Neural crest cell (in vitro differentiated cells): ENCODE results near the gene KHDC3L. TPM values are rescaled to one million over a fixed set of nuclear protein-coding genes. Genes with fewer than 3 reads are reported as not detected.

Experiments used
- DNase-seq: peaks from one replicate; pipeline ENCODE4 v3.0.0; 2021; ENCODE audit warnings: low read depth, mixed read lengths, low spot score
- H3K27ac Mint-ChIP-seq: one replicate; pipeline ENCODE4 v1.8.0; 2021; ENCODE audit warnings: mild to moderate bottlenecking, mixed read lengths; ENCODE audit not compliant: unreplicated experiment
- H3K27me3 Mint-ChIP-seq: 2 replicates; pipeline ENCODE4 v1.8.0; 2021; ENCODE audit warnings: low read depth, mild to moderate bottlenecking, mixed read lengths
- H3K36me3 Mint-ChIP-seq: 2 replicates; pipeline ENCODE4 v1.8.0; 2021; ENCODE audit warnings: low read depth, mild to moderate bottlenecking, mixed read lengths
- H3K4me1 Mint-ChIP-seq: 2 replicates; pipeline ENCODE4 v1.8.0; 2021; ENCODE audit warnings: mixed read lengths
- H3K4me3 Mint-ChIP-seq: one replicate; pipeline ENCODE4 v1.8.0; 2021; ENCODE audit warnings: mild to moderate bottlenecking, mixed read lengths
- H3K9me3 Mint-ChIP-seq: 2 replicates; pipeline ENCODE4 v1.8.0; 2021; ENCODE audit warnings: mixed read lengths
- total RNA-seq: library from RNA; stranded (reverse); gene quantifications from 2 replicates; pipeline ENCODE4 v1.2.1, GENCODE V29; 2021
- TF ChIP-seq, protein P1 (sequence below): fragments of 200-600 bp; sonication (generic); conservative IDR thresholded peaks from 2 replicates; pipeline ENCODE4 v1.5.0; 2021; ENCODE audit warnings: antibody characterized with exemption, mild to moderate bottlenecking

KHDC3L gene
- total RNA-seq, 1 donor from 2014 or later = not detected

- TF ChIP-seq, protein P1, sequence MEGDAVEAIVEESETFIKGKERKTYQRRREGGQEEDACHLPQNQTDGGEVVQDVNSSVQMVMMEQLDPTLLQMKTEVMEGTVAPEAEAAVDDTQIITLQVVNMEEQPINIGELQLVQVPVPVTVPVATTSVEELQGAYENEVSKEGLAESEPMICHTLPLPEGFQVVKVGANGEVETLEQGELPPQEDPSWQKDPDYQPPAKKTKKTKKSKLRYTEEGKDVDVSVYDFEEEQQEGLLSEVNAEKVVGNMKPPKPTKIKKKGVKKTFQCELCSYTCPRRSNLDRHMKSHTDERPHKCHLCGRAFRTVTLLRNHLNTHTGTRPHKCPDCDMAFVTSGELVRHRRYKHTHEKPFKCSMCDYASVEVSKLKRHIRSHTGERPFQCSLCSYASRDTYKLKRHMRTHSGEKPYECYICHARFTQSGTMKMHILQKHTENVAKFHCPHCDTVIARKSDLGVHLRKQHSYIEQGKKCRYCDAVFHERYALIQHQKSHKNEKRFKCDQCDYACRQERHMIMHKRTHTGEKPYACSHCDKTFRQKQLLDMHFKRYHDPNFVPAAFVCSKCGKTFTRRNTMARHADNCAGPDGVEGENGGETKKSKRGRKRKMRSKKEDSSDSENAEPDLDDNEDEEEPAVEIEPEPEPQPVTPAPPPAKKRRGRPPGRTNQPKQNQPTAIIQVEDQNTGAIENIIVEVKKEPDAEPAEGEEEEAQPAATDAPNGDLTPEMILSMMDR = no peak
- H3K9me3 Mint-ChIP-seq = no peaks in the 10 kb centered on the region
- no peak for DNase-seq
- peaks cover 44% of the 10 kb centered on the region for H3K27me3 Mint-ChIP-seq
- peaks cover 5% of the 10 kb centered on the region for H3K4me1 Mint-ChIP-seq
- no peak overlapping the region for H3K27ac Mint-ChIP-seq
- no peak overlapping the region for H3K4me3 Mint-ChIP-seq
- no peaks in the 10 kb centered on the region for H3K36me3 Mint-ChIP-seq
These were observed 13.8 kb upstream of the KHDC3L start for GRCh38 chr6:73348550-73349204.

DNA sequence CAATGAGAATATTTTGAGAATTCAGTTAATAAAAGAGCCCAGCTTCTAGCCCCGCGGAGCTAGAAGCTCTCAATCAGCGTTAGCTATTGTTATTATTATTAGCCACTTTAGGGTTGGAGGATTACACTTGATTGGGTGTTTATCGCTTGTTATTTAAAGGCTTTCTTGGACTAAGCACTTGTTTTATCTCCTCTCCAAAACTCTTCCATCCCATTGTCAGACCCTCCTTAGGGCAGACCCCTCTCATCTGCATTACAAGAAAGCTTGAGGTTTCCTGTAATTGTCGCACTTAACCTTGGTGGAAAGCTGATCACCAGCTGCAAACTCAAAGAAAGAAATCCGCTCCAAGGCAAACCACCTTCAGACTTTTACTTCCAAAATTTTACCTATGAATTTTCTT is 13.1 kb upstream of the KHDC3L start:
- no peak overlapping the region for H3K27ac Mint-ChIP-seq
- H3K4me1 Mint-ChIP-seq = peaks cover 5% of the 10 kb centered on the region
- no peak for DNase-seq
- H3K27me3 Mint-ChIP-seq = peaks cover 42% of the 10 kb centered on the region
- no peaks in the 10 kb centered on the region for H3K36me3 Mint-ChIP-seq
- no peaks in the 10 kb centered on the region for H3K9me3 Mint-ChIP-seq
- TF ChIP-seq, protein P1 = no peak
- peak overlapping the region; percentile 49 for H3K4me3 Mint-ChIP-seq

DNA sequence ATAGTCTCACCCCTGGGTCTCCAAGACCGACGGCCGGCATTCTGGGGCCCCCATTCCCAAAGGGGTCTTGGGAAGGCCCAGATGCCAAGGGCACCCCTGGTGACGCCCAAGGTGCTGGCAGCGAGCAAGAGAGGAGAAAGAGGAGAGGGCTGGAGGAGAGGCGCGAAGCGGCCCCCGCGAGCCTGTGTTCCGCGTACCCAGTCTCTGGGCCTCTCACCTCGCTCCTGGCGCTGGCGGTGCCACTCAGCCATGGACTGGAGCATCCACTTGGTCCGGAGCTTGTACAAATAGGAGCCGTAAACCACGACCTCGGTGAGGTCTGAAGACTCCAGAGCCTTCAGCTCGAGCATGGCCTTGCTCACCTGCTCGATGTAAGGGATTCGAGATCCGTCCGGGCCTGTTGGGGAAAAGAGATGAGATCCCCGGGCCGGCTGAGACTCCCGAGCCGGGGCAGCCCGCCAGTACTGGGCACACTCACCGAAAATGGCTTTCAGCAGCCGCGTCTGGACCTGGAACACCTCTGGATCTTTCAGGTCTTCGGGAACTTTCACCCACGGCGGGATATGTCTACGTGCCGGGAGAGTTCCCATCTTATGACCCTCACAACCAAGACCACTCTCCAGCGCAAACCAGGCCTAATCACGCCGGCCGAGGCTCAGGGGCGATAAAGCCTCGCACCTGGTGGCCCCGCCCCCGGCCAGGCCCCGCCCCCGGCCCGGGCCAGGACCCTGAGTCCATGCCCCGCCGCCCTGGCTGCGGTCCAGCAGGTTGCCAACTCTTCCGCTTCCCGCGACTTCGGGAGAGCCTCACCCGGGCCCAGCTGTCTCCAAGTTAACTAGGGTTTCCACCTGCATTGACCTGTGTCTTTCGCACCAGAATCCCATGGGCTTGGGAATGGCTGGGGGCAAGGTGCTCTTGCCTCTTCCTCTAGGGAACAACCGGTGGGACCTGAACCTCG is 8.5 kb upstream of the KHDC3L start, which contains the start of gene DPPA5:
Gene DPPA5, minus strand, starts transcription at position 641 of the 958 bp plus-strand sequence. Its CDS starts 51 bp downstream, at position 590.
- Mint-ChIP-seq H3K27ac (no peak within 1 kb of the TSS), H3K9me3 (no peaks in the 10 kb centered on the region), H3K4me3 (no peak within 1 kb of the TSS), H3K36me3 (no peaks in the 10 kb centered on the region), H3K27me3 (peaks cover 23% of the 10 kb centered on the region), H3K4me1 (peaks cover 5% of the 10 kb centered on the region)
- TF ChIP-seq, protein P1 = no peak
- DNase-seq = no peak

GRCh38 chr6:73362869-73363536 is 545 bp downstream of the KHDC3L start:
- H3K4me3 Mint-ChIP-seq = no peak overlapping the region
- no peaks in the 10 kb centered on the region for H3K4me1 Mint-ChIP-seq
- H3K9me3 Mint-ChIP-seq = no peaks in the 10 kb centered on the region
- no peaks in the 10 kb centered on the region for H3K36me3 Mint-ChIP-seq
- DNase-seq = no peak
- no peak overlapping the region for H3K27ac Mint-ChIP-seq
- H3K27me3 Mint-ChIP-seq = no peaks in the 10 kb centered on the region
- TF ChIP-seq, protein P1 = no peak

GRCh38 chr6:73363537-73363875 is 1.0 kb downstream of the KHDC3L start:
- no peaks in the 10 kb centered on the region for H3K9me3 Mint-ChIP-seq
- no peak for DNase-seq
- no peak overlapping the region for H3K27ac Mint-ChIP-seq
- TF ChIP-seq, protein P1 = no peak
- no peaks in the 10 kb centered on the region for H3K27me3 Mint-ChIP-seq
- no peak overlapping the region for H3K4me3 Mint-ChIP-seq
- no peaks in the 10 kb centered on the region for H3K36me3 Mint-ChIP-seq
- H3K4me1 Mint-ChIP-seq = no peaks in the 10 kb centered on the region
